NOMO-1 treated with DMSO at 0.1 percent for 48 hours (cell line): Measurements from ENCODE around the gene ZNF785.
"Not testable (repeated sequence)": the region's sequence is repeated elsewhere in the genome, so short reads cannot be mapped to it uniquely, and the experiment has no call there.

Source experiments
- DNase-seq: peaks from one replicate; lab custom pipeline; 2025; ENCODE audit not compliant: unreplicated experiment; lab: John Stamatoyannopoulos, UW

ZNF785 gene

DNA sequence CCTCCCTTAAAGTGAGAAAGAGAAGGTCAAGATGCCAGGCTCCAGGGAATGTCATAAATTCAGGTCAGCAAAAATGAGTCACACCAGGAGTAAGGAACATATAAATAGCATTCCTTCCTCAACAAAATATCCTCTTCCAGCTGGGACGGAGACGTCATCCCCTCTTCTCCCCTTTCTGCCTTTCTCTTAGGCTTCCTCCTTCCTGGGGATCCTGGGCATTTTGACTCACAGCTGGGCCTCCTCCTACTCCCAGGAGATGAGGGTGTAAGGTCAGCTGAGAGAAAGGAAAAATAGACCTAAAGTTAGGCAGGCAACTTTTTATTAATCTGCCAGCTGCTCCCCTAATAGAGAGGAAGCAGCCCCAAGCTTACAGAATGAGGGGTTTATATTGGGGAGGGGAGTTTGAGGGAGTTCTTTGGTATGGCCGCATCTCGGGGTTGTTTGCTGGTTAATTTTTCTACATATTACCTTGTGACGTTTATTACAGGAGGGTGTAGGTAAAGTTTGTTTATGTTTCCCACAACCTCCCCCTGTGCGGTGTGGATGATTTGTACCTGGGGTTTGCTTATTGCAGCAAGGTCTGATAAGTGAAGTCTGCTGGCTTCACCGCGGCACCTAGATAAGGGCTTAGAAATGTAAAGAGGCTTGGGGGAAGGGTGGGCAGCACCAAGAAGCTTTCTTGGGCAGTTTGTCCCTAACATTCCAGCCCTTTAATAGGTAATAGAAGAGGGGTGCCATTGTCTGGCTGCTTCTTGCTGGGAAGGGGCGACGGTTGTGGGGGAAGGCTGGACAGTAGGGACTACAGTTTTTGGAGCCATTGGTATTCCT, 43.8 kb downstream of the ZNF785 start:
- no peak for DNase-seq

- not testable (repeated sequence) for DNase-seq
These were observed 44.5 kb downstream of the ZNF785 start for GRCh38 chr16:30540916-30541464.

DNA sequence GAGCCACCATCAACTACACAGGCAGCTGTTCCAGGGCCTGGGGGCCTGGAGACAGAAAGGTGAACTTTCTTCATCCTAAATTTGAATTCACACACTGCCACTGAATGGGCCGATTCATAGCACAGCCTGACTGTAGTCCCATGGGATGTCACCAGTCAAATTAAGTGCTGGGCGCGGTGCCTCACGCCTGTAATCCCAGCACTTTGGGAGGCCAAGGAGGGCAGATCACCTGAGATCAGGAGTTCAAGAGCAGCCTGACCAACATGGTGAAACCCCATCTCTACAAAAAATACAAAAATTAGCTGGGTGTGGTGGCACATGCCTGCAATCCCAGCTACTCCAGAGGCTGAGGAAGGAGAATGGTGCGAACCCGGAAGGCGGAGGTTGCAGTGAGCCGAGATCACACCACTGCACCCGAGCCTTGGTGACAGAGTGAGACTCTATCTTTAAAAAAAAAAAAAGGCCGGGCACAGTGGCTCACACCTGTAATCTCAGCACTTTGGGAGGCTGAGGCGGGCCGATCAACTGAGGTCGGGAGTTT, 45.4 kb downstream of the ZNF785 start:
- DNase-seq = not testable (repeated sequence)

DNA sequence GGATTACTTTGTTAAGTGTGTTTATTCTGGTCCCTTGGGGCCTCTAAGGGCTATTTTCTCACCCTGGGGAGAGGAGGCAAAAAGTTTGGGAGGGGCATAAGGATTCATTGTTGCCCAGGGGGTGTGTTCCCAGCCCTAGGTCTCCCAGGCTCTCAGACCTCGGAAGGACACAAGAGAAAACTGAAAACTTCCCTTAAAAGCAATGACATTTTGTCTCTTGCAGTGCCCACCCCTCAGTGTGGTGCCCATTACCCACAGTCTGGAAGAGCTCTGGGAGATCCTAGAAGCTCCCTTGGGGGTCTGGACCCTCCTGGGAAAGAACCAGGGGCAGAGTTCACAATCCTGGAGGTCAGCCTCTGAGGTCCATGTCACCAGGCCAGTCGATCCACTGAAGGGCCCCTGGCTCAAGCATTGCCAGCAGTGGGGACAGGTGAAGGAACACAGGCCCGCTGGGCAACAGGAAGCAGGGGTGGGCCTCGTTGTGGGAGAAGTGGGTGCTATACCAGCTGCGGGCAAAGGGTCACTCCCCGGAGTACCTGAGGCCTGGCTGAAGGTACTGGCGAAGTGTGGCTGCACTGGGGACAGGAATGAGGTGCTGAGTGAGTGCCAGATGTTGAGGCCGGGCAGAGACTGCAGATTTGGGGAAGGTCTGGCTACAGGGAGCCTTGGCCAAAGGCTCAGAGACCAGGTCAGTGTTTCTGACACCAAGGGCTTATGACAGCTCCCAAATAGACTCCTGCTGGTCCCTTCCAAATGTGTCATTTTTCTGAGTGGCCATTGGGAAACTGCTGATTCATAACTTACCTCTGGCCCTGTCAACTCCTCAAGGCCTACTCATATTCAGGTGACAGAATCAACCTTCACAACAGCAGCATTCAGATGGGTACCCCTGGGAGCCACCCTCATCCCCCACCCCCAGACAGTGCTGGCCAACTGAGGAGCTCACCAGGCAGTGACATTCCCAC, 46.2 kb downstream of the ZNF785 start:
- no peak for DNase-seq

DNA sequence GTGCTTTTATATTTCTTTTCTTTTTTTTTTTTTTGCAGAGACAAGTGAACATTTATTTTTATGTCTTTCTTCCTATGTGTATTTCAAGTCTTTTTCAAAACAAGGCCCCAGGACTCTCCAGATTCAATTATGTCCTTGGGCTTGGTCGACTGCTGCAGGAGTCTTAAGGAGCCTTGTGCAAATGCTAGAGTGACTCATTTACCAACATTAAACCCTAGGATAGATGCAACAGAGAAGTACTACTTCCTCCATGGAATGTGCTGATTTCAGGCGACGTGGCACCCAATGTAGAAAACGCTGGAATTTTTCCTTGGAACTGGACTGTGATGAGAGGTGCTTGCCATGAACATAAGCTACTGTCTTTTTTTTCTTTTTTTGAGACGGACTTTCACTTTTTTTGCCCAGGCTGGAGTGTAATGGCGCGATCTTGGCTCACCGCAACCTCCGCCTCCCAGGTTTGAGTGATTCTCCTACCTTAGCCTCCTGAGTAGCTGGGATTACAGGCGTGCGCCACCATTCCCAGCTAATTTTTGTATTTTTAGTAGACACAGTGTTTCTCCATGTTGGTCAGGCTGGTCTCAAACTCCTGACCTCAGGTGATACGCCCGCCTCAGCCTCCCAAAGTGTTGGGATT, 49.0 kb downstream of the ZNF785 start:
- not testable (repeated sequence) for DNase-seq

GRCh38 chr16:30535777-30536190, 49.7 kb downstream of the ZNF785 start:
- DNase-seq = peak; percentile 78

- DNase-seq = no peak
These were observed 50.3 kb downstream of the ZNF785 start for GRCh38 chr16:30535106-30535776.

DNA sequence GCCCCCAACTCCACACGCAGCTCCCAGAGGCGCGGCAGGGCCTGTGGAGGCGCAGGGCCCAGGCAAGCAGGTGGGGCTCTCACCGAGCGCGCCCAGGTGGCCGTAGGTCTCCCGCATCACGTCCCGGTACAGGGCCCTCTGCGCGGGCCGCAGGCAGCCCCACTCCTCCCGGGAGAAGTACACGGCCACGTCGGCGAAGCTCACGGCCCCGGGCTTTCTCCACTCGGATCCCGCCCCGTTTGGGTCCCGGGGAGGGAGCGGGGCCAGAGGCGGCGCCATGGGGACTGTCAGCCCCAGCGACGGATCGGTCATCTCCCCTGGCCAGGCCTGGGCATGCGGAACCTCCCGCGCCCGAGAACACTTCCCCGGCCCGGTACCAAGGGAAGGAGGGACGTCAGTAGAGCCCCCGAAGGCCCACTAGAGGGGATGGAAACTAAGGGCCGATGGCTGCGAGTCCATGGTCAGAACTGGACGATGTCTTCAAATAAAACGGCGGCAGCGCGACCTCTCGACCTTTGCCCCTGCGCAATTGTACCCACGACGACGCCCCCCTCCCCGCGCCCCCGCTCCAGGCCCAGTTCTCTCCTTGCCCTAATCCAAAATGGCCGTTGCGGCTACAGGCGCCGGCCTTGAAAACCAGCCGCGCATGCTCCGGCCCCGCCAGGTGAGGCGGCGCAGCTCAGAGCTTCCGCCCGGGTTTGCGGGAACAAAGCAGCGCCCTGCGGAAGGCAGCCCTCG, 51.0 kb downstream of the ZNF785 start, which contains the start of gene ZNF747:
ZNF747 (minus strand) TSS at position 491 of the 738 bp plus-strand sequence; CDS start at position 312, 179 bp downstream.
- peak; percentile 71 for DNase-seq

DNA sequence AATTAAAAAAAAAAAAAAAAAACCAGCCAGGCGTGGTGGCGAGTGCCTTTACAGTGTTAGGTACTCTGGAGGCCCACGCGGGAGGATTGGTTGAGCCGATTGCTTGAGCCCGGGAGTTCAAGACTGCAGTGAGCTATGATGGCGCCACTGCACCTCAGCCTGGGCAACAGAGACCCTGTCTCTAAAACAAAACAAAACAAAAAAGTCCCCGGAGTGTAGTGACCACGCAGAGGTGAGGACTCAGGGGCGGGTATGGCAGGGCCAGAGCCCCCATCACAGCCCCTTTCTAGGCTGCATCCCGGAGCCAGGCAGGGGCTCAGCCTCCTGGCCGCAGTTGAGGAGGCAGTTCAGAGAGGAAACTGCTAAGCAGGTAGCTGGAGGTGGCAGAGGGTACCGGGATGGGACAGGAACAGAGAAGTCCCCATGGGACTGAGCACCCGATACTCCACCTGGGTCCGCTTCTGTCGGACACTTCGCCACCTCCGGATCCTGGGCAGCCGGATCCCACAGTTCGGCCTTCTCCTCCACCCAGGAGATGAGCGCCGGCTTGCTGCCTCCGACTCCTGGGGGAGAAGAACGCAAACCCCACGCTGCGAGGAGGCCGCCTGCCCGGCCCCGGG, 51.6 kb downstream of the ZNF785 start:
- DNase-seq = no peak

- DNase-seq = no peak
These were observed 52.4 kb downstream of the ZNF785 start for GRCh38 chr16:30533146-30533522.

- no peak for DNase-seq
These were observed 53.0 kb downstream of the ZNF785 start for GRCh38 chr16:30532285-30533145.
